NCI-H1092 treated with DMSO at 0.1 percent for 48 hours (cell line): ENCODE data around the gene KRT33B.
"Not testable (repeated sequence)": the region's sequence is repeated elsewhere in the genome, so short reads cannot be mapped to it uniquely, and the experiment has no call there.

Experiments
- DNase-seq: peaks from one replicate; lab custom pipeline; 2025; lab: John Stamatoyannopoulos, UW

KRT33B gene

DNA sequence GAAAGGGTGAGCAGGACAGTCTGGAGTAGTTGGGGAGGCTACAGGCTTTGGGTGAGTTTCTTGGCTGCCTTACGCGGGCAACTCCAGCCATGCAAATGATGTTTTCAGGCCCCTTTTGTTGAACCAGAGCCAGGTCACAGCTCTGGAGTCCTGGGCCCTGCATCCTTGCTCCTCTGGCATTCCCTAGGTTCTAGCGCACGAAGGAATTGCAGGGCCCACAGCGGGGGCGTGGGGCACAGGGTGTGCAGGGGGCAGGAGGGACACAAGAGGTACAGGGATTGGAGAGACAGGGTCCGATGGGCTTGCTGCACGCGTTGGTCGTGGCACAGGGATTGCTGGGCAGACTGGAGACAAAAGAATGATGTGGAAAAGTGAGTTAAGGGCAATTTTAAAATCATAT lies 24.2 kb upstream of the KRT33B start:
- DNase-seq, result no peak

DNA sequence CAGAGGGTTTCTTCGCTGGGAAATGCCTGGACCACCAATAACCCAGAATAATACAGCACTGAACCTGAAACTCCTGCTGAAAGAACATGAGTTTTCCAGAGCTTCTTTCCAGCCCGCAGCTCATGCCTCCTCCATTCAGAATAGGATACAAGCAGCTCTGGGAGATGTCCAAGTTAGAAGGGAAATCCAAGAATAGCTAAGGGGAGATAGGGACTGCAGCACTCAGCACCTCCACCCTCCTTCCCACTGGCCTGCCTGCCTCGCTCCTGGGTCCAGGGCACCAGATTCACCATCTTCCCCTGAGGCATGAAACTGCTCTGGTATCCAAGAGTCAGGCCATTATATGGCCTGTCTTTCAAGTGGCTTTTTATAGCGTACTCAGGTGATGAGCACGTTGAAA lies 23.7 kb upstream of the KRT33B start:
- no peak for DNase-seq

DNA sequence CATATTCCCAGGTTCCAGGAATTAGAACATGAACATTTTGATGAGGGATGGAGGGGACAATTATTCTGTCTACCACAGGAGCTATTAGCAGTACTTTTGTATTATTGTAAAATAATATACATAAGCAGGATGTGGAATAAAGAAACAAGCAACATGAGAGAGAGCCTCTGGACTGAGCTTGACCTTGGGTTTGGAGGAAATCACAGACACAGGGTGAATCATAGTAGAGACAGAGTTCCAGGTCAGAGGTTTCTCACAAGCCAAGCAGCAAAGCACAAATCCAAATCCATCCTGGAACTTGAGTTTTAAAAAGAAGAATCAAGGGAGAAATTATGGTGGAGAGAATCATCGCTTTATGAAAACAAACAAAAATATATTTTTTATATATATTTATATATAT lies 22.7 kb upstream of the KRT33B start:
- DNase-seq, result no peak

DNA sequence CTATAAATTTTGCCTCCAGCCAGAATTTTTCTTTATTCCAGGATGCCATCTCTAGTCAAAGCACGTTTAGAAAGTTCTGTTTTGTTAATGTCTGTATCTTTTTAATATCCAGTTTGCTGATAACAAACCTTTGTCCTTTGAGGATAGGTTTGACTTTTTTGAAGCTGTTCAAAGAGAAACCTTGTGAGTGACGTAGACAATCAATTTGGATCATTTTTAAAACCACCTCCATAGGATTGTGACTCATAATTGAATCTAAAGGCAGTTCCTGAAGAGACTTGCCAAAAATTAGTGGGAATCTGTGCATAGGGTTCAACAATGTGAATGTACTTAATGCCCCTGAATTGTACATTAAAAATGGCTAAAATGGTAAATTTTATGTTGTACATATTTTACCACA lies 21.9 kb upstream of the KRT33B start:
- DNase-seq, result no peak

DNA sequence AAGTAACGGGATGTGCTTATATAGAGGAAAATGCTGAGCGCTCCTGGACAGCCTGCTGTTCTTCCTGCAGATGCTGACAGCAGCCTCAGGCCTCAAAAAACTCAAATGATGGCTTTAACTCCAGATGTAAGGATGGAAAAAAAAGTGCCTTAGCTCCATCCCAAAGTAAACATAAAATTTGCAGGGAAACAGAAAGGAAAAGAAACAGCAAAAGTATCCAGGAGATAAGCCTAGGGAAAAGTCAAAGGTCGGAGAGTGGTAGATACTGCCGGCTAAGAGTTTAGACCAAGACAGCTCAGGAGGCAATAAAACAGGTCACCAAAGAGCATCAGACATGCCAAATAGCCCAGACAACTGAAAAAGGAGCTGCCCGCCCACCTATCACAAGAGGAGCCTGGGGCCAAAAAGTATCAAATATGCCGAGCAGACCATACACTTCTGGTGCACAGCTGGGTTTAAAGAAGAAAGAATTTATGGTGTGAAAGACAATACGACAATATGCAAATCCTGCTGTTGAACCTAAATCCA lies 20.9 kb upstream of the KRT33B start:
- DNase-seq, result no peak

DNA sequence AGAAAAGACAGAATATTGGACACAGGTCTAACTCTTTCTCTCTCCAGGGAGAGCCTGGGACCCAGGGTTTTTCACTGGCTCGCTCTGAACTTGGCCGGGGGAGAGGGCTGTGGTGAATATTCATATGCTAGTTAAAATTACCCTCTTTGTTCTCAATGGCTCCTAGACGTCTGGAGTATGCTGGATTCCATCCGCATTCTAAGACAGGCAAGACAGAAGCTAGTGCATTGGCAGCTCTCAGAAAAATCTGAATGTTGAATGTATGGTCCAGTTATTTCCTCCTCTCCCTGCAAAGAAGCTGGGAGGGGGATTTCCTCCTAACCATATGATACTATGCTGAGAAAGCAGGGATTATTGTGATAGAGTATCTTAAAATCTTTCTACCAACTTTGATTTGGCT lies 18.1 kb upstream of the KRT33B start:
- no peak for DNase-seq

DNA sequence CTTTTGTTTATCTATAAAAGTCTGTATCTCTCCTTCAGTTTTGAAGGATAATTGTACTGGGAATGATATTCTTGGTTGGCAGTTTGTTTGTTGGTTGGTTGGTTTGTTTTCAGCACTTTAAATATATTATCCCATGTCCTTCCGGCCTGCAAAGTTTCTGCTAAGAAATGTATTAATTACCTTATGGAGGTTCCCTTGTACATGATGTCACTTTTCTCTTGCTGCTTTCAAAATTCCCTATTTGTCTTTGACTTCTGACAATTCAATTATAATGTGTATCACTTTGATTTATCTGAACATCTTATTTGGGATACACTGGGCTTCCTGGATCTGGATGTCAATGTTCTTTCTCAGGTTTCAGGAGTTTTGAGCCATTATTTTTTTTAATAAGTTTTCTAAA lies 16.6 kb upstream of the KRT33B start:
- no peak for DNase-seq

DNA sequence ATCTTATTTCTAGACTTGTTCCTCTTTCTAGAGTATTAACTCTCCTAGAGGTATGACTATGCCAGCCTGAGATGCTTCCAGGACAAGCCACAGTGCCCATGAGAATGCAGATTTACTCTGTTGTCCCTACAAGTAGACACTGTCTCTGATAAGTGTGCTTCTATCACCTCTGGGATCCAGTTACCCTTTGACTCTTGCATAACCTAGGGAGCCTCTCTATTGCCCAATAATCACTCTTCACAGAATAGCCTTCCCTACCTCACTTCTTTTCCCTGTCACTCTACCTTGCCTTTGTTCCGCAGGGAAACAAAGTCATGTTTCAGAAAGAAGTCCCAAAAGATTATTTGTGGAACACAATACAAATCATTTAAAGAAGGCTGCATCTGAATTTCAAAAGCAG lies 14.1 kb upstream of the KRT33B start:
- DNase-seq, result no peak

DNA sequence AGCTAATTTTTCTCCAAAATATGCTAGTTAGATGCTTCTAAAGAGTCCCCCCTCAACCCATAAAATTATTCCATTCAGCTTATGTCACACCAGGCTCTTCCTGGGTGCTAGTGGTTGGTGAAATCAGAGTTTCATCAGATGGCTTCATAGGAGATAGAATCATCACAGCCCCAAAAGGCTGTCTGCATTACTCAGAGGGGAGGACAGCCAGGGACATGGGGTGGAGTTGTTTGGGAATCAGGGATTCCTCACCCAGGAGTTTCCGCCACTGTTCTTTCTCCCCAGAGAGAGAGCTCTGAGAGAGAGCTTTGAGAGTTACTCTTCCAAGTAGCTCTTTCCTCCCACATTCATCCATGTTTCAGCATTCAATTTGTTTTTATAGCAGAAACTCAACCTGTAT lies 12.8 kb upstream of the KRT33B start:
- no peak for DNase-seq

DNA sequence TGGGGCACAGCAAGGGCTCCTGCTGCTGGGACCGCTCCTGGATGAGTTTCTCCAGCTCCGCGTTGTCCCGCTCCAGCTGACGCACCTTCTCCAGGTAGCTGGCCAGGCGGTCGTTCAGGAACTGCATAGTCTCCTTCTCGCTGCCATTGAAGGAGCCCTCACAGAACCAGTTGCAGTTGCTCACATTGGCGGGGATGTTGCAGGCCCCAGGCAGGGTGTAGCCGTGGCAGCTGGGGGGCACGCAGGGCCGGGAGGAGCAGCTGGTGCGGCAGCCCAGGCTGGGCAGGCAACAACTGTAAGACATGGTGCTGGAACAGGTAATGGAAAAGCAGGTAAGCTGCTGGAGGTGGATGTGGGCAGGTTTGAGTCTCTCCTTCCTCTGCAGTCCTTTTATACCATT lies 12.3 kb upstream of the KRT33B start, which contains the start of gene KRT34:
KRT34 (minus strand) TSS at position 364 of the 400 bp plus-strand sequence; CDS start at position 304, 60 bp downstream.
- not testable (repeated sequence) for DNase-seq

DNA sequence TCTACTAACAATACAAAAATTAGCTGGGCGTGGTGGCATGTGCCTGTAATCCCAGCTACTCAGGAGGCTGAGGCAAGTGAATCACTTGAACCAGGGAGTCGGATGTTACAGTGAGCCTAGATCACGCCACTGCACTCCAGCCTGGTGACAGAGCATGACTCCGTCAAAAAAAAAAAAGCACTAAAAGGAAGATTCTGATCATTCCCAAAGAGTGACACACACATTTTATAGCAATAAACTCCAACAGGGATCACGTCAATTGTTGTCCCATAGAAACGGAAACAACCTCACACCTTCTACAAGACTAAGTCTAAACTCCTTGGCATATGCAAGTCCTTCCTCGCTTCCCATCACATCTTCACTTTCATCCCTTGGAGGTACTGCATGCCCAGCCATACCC lies 10.5 kb upstream of the KRT33B start:
- not testable (repeated sequence) for DNase-seq

DNA sequence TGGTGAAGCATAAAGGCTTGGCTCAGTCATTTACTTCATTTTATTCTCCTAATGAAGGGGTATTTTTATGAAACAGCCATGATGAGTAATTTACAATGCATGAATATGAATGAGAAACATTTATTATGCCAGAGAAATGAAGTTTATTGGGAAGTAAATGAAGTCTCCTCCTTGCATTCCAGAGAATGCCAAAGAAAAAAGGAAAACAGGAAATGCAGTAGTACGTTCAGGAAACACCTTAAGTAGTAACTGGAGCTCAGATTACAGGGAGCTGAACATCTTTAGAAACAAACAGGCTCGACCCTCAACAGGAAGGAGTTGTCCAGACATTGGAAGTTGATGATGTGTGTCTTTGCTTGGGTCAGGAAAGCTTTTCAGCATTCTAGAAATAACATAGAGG lies 7.9 kb upstream of the KRT33B start:
- no peak for DNase-seq

DNA sequence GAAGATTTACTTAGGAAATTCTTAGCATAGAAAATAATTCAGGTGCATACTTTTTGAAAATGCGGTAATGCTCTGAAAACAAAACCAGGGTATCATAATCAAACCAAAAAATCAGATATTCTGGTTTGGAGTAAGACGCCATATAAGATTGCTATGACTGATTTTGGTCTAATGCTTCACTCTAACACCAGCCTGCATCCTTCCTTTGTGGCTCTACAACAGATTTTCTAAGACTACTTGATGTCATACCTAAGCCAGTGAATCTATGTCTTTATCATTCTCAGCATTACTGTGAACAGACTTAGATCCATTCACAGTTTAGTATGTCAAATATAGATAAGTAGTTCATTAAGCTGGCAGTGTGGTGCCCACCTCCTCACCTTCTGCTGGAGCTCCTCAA lies 590 bp downstream of the KRT33B start:
- DNase-seq, result no peak

DNA sequence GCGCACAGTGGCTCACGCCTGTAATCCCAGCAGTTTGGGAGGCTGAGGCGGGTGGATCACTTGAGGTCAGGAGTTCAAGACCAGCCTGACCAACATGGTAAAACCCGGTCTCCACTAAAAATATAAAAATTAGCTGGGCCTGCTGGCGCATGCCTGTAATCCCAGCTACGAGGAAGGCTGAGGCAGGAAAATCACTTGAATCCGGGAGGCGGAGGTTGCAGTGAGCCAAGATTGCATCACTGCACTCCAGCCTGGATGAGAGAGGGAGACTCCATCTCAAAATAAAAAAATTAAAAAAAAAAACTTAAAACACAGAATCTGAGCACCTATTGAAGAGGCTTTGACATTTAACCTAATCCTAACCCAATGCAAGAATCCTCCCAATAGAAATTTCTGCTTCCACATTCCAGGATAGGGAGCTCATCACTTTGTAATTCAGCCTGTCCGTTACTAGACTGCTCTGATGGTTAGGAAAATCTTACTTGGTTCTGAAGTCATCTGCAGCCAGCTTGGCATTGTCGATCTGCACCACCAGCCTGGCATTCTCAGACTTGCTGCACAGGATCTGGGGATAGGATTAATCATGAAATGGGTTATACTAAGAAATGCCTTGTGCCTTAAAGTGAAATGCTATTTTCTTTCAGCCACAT lies 2.1 kb downstream of the KRT33B start:
- DNase-seq, result no peak

DNA sequence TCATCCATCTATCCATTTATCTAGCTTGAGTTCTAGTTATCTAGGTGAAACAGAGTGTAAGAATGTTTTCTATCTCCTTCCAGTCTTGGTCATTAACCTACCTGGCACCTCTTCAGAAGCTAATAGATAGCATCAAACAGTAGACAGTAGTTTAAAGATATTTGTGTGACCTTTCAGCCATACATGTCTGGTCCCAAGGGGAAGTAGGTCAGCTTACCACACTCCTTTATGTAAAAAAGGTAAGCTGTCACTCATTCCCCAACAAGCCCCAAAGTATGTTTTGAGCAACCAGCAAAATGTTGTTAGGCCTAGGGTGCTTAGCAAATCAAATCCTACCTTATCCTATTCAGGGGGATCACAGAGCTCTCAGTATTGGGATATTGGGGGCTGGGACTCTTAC lies 3.5 kb downstream of the KRT33B start:
- DNase-seq, result no peak

DNA sequence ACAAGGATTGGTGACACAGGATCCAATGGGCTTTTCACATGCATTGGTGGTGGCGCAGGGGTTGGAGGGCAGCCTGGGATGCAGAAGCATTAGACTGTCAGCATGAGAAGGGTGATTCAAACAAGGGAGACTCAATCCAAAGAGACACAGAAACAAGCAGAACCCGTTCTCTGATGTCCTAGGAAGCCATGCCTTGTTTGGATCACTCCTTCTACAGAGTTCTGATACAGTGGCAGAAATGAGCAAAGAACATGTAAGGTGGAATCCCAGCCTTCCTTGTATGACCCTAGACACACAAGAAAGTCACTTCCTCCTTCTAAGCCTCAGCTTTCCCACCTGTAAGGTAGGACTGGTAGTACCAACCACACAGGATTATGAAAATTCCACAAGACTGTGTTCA lies 5.7 kb downstream of the KRT33B start:
- no peak for DNase-seq

DNA sequence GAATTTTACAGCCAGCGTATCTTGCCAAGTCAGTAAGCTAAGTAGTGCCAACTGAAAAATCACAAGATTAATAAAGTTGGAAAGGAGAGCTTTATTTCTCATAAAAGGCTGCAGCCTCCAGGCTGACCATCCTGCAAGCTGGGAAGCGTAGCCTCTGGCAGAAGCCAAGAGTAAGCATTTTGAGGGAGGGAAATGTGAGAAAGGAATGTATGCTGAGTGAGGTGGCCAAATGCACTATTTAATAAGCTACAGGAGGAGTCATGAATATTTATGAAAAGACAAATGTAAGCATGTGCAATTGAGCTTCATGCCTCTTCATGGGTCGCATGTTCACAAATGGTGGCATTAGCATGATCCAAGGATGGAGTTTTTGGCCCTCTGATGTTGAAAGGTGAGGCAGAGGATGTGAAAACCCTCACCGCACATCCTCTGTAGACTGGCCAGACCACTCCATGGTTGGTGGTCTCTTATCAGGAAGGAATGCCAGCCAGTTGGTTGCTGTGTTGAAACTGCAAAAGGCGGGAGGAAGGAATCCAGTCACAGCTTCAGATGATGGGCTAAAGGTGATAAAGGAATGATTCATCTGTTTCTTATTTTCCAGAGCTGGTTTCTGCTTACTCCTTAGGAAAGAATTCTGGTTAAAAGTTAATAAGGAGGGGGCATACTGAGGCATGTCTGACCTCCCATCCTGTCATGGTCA lies 9.2 kb downstream of the KRT33B start:
- no peak for DNase-seq

DNA sequence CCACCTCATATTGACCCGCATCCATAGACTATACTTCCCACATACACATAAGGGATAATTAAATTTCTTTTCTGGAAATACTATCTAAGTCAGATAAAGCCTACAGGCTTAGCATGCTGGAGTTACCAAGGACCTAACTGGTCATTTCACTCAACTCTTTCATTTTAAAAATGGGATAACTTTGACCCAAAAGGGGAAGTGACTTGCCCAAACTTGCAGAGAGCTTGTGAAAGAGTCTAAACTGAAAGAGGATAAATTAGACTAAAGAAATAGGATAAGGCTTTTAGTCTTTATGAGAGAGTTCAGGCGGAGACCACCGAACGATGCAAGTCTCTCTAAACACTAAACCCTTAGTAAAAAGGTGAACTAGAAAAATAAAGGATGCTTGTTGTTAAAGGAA lies 15.1 kb downstream of the KRT33B start:
- DNase-seq, result no peak

DNA sequence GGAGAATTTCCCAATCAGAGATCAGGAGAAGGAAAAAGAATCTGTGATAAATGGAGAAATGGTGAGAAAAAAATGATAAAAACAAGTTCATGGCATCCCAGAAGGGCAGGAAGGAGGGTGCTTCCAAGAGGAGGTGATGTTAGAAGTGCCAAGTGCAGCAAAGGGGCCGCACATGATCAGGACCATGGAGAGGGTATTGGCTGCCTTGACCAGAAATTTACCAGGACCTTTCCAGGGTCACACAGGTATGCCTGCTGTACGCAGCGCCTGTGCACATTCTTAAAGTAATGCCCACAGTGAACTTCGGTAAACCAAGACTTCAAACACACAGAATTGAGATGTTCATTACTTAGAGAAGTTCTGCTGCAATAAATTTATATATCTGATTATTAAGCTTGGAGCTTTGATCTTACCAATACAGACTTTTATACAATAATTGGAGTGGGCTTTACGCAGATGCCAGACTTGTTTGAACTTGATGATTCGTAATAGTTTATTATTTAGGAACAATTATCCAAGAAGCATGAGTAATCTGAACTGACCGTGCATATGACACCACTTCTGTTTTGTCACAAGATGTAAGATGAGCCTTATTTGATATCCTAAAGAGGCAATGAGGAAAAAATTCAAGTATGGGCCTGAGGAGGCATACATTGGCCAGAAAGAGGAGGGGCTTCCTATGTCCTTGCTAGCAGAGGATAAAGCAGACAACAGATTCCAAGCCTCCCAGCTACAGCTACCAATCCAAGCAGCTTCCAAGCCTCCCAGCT lies 16.8 kb downstream of the KRT33B start:
- DNase-seq, result no peak

DNA sequence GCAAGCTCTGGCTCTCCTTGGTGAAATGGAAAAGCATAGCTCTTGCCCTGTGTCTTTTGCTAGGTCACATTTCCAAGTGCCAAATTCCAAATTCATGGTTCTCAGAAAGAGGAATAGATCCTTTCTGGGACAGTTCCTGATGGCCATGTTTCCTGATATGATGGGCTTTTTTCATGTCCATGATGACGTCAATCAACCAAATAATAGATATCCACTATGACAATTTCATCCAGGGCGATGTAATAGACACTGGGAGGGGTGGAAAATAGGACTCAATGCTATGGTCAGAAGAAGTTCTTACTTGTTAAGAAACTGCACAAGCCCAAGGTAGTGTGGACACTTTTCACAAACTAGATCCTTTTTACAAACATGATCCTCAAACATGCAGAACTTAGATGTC lies 18.4 kb downstream of the KRT33B start:
- DNase-seq, result no peak

DNA sequence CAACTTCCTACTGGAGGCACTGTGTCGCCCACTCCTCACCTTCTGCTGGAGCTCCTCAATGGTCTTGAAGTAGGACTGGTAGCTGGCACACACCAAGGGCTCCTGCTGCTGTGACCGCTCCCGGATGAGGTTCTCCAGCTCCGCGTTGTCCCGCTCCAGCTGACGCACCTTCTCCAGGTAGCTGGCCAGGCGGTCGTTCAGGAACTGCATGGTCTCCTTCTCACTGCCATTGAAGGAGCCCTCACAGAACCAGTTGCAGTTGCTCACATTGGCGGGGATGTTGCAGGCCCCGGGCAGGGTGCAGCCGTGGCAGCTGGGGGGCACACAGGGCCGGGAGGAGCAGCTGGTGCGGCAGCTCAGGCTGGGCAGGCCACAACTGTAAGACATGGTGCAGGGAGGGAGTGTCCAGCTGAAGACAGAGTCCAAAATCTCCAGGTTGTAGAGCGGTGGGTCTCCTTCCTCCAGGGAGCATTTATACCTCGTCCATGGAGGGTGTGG lies 19.2 kb downstream of the KRT33B start, which contains the start of gene KRT33A:
KRT33A (minus strand) TSS at position 448 of the 498 bp plus-strand sequence; CDS start at position 387, 61 bp downstream.
- DNase-seq, result not testable (repeated sequence)
